Measurements from ENCODE around the gene TPK1.

The TPK1 gene

DNA sequence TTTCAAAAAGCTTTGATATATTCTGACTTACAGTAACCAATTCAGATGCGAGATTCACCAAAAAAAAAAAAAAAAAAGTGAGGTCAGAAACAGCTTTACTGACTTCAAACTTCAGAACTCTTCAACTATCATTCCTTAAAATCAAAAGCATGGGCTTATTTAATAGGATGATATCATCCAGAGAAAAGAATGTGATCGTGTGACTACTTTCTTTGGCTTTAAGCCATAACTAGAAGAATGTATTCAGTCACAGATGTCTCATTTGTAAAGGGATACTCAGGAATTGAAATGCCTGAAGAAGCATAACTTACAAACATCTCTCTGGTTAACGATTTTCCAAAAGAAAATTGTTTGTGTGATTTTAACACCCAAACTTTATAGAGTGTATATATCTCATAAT, 11.5 kb downstream of the TPK1 start (continued):
- TF ChIP-seq, protein P1, sequence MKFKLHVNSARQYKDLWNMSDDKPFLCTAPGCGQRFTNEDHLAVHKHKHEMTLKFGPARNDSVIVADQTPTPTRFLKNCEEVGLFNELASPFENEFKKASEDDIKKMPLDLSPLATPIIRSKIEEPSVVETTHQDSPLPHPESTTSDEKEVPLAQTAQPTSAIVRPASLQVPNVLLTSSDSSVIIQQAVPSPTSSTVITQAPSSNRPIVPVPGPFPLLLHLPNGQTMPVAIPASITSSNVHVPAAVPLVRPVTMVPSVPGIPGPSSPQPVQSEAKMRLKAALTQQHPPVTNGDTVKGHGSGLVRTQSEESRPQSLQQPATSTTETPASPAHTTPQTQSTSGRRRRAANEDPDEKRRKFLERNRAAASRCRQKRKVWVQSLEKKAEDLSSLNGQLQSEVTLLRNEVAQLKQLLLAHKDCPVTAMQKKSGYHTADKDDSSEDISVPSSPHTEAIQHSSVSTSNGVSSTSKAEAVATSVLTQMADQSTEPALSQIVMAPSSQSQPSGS (tag by site-specific recombination; IDR thresholded peaks at IDR 0.05; ENCODE audit: low read depth) = peak; percentile 33; the same call in 1 of the 2 replicates
- no peak for TF ChIP-seq ZNF133 (tag by site-specific recombination; IDR thresholded peaks at IDR 0.05)

DNA sequence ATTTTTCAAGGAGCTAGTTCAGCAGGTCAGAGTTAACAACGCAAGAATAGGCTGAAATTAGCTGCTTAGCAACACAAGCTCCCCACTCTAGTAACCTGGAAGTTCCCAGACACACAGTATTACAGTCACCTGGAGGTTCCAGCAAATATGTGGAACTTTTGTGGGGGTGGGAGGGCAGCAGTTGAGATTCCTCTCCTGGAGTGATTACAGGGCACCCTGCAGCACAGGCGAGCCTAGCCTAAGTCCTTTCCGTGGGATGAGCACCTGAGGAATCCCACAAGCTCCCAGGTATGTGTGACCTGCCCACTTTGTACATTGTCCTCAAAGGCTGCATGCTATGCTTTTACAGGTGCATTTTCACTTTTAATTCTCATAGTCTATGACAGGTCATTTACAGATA, 13.6 kb downstream of the TPK1 start:
- CTCF ChIA-PET = no interaction called here

DNA sequence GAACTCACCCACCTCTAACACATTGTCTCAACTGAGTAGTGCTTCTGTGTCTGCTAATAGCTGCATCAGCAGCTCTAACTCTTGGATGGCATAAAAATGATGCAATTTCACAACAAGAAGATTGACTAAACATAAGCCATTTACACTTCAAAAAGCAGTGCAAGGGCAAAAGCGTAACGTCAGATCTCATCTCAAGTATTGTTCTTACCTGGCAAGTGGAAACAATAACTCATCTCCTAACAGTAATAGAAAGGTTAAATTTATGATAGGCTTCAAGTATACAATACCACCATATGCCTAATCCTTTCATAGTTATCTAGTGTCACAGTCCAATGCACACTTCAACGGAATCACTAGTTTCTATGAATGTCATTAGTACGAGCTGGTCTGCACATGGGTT, 14.8 kb downstream of the TPK1 start:
- H3K9me3 ChIP-seq (ENCODE audit: control insufficient read depth, insufficient read depth, low read depth, low read length) = no peaks in the 10 kb centered on the region
- TF ChIP-seq ZNF175 (tag by site-specific recombination; IDR thresholded peaks at IDR 0.05) = no peak
- ChIA-PET POLR2A (no interaction called here), CTCF (no interaction called here)
- H3K27ac ChIP-seq (ENCODE audit: extremely low read depth, low read depth, low read length) = no peak overlapping the region
- no peaks in the 10 kb centered on the region for H3K36me3 ChIP-seq (ENCODE audit: control insufficient read depth in 2 of 2, insufficient read depth in 1 of 2, low read length in 2 of 2)
- H3K4me1 ChIP-seq (ENCODE audit: control insufficient read depth, insufficient read depth, low read length) = no peaks in the 10 kb centered on the region
- H3K4me3 ChIP-seq (ENCODE audit: low read depth, low read length) = no peak overlapping the region

More for the DNA sequence above, 13.6 kb downstream of the TPK1 start:
- TF ChIP-seq BCL11B (tag by site-specific recombination; IDR thresholded peaks at IDR 0.05; ENCODE audit: low read depth) = no peak
- H3K4me3 ChIP-seq (ENCODE audit: low read depth, low read length) = no peak overlapping the region
- H3K36me3 ChIP-seq (ENCODE audit: control insufficient read depth in 2 of 2, insufficient read depth in 1 of 2, low read length in 2 of 2) = no peaks in the 10 kb centered on the region
- no peaks in the 10 kb centered on the region for H3K9me3 ChIP-seq (ENCODE audit: control insufficient read depth, insufficient read depth, low read depth, low read length)
- H3K4me1 ChIP-seq (ENCODE audit: control insufficient read depth, insufficient read depth, low read length) = no peaks in the 10 kb centered on the region
- no peak overlapping the region for H3K27ac ChIP-seq (ENCODE audit: extremely low read depth, low read depth, low read length)
- POLR2A ChIA-PET = interaction anchor here (2.1 kb wide), 1 partner anchor 13 kb away, joined by 13 read pairs; the partner anchor contains the start of gene TPK1

DNA sequence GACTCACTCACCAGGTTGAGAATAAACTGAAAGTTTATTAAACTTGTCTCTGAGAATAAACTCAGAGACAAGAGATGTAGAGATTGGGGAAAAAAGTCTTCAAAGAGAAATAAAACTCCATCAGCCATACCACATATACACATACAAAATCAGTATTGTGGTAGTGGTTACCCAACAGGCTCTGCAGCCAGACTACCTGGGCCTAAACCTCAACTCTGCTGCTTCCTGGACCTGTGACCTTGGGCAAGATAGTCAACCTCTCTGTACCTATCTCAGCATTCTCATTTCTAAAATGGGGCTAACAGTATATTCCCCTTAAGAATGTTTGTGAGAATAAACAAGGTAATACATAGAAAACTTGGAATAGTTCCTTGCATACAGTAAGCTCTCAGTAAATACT, 15.3 kb downstream of the TPK1 start:
- H3K4me3 ChIP-seq (ENCODE audit: low read depth, low read length) = no peak overlapping the region
- POLR2A ChIA-PET = no interaction called here
- H3K9me3 ChIP-seq (ENCODE audit: control insufficient read depth, insufficient read depth, low read depth, low read length) = no peaks in the 10 kb centered on the region
- no peaks in the 10 kb centered on the region for H3K36me3 ChIP-seq (ENCODE audit: control insufficient read depth in 2 of 2, insufficient read depth in 1 of 2, low read length in 2 of 2)
- no peak overlapping the region for H3K27ac ChIP-seq (ENCODE audit: extremely low read depth, low read depth, low read length)
- H3K4me1 ChIP-seq (ENCODE audit: control insufficient read depth, insufficient read depth, low read length) = no peaks in the 10 kb centered on the region
- CTCF ChIA-PET = no interaction called here
- TF ChIP-seq GLI2 (tag by site-specific recombination; IDR thresholded peaks at IDR 0.05; ENCODE audit: borderline replicate concordance, low read depth) = no peak
- TF ChIP-seq ZNF112 (tag by site-specific recombination; IDR thresholded peaks at IDR 0.05) = no peak
- TF ChIP-seq ZNF23 (tag by site-specific recombination; IDR thresholded peaks at IDR 0.05; ENCODE audit: borderline replicate concordance) = no peak
- no peak for TF ChIP-seq ZNF24 (tag by site-specific recombination; IDR thresholded peaks at IDR 0.05)
- no peak for TF ChIP-seq GLI4 (tag by site-specific recombination; IDR thresholded peaks at IDR 0.05)
- TF ChIP-seq, protein P2, sequence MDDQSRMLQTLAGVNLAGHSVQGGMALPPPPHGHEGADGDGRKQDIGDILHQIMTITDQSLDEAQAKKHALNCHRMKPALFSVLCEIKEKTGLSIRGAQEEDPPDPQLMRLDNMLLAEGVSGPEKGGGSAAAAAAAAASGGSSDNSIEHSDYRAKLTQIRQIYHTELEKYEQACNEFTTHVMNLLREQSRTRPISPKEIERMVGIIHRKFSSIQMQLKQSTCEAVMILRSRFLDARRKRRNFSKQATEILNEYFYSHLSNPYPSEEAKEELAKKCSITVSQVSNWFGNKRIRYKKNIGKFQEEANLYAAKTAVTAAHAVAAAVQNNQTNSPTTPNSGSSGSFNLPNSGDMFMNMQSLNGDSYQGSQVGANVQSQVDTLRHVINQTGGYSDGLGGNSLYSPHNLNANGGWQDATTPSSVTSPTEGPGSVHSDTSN (CRISPR knock-in tag; IDR thresholded peaks at IDR 0.05) = no peak
- TF ChIP-seq ZNF302 (tag by site-specific recombination; IDR thresholded peaks at IDR 0.05; ENCODE audit: low read depth) = no peak
- no peak for TF ChIP-seq ZNF777 (tag by site-specific recombination; IDR thresholded peaks at IDR 0.05; ENCODE audit: borderline replicate concordance)
- TF ChIP-seq, protein P3, sequence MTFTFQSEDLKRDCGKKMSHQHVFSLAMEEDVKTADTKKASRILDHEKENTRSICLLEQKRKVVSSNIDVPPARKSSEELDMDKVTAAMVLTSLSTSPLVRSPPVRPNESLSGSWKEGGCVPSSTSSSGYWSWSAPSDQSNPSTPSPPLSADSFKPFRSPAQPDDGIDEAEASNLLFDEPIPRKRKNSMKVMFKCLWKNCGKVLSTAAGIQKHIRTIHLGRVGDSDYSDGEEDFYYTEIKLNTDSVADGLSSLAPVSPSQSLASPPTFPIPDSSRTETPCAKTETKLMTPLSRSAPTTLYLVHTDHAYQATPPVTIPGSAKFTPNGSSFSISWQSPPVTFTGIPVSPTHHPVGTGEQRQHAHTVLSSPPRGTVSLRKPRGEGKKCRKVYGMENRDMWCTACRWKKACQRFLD (tag by site-specific recombination; IDR thresholded peaks at IDR 0.05) = no peak

DNA sequence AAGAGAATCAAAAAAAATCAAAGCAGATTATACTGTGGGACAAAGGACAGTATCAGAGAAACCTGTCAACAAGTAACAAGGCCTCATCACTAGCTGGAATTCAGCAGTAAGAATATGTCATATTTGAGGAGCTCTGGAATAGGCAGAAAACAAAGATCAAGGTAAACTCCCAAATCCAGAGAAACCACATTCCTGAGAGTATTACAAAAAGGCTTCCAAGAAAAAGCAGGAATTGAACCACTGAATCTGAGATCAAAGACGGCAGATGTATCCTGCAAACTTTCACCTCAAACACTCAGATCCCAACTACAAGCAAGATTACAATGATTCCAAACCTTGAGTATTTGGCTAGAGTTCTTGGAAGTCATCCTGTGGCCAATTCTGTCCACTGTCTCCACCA, 16.3 kb downstream of the TPK1 start:
- Histone ChIP-seq H3K4me1 (ENCODE audit: control insufficient read depth, insufficient read depth, low read length) (no peaks in the 10 kb centered on the region), H3K27ac (ENCODE audit: extremely low read depth, low read depth, low read length) (no peak overlapping the region), H3K36me3 (ENCODE audit: control insufficient read depth in 2 of 2, insufficient read depth in 1 of 2, low read length in 2 of 2) (no peaks in the 10 kb centered on the region), H3K4me3 (ENCODE audit: low read depth, low read length) (no peak overlapping the region), H3K9me3 (ENCODE audit: control insufficient read depth, insufficient read depth, low read depth, low read length) (no peaks in the 10 kb centered on the region)
- ChIA-PET POLR2A (no interaction called here), CTCF (no interaction called here)
- TF ChIP-seq SP3 (tag by site-specific recombination; IDR thresholded peaks at IDR 0.05) = no peak

Measured in HEK293 (cell line).